Skin epidermis (tissue), 12 donors: ENCODE results near the gene HMBS.

Experiments
- H3K27ac ChIP-seq, 21 experiments: fragments of 200-600 bp; sonication (generic) in 11 of 21; one replicate each; pipeline ENCODE4 v1.5.0; 2020; ENCODE audit warnings: mild to moderate bottlenecking in 3 of 21, inconsistent platforms in 2 of 21, moderate library complexity in 2 of 21
- H3K4me3 ChIP-seq, 7 experiments: fragments of 200-600 bp; sonication (generic) in 2 of 7; one replicate each; pipeline ENCODE4 v1.5.0; 2020; ENCODE audit warnings: inconsistent platforms in 2 of 7, mild to moderate bottlenecking in 2 of 7, moderate library complexity in 1 of 7

The HMBS gene

DNA sequence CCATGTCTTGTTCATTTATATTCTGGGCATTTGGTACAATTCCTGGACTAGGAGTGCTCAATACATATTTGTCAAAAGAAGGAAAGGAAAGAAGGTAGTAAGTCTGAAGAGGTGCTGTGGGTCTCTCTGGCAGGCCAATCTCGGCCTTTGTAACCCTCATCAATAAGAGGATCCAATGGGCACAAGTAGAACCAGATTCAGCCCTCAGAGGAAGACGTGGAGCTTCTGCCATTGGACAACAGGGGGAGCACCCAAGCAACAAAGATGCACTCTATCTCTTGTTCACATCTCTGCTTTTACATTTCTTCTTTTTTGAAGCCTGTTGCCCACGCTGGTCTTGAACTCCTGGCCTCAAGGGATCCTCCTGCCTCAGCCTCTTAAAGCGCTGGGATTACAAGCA is 19.3 kb upstream of the HMBS start:
- peak overlapping the region in 1 of 21 experiments; percentile 54 for H3K27ac ChIP-seq
- no peak overlapping the region for H3K4me3 ChIP-seq

- peak within 1 kb of the TSS; percentile 57 to 97 (median 76) for H3K4me3 ChIP-seq
- H3K27ac ChIP-seq: peak within 1 kb of the TSS; percentile 57 to 92 (median 87)
Observed at GRCh38 chr11:119067371-119068222, 17.1 kb upstream of the HMBS start, which contains the start of gene VPS11. Gene VPS11, plus strand, starts transcription at chr11:119067818. Its CDS starts 6 bp downstream, at chr11:119067824.

- Histone ChIP-seq H3K4me3 (no peak overlapping the region), H3K27ac (no peak overlapping the region)
Observed at GRCh38 chr11:119077839-119078238, 6.8 kb upstream of the HMBS start.

DNA sequence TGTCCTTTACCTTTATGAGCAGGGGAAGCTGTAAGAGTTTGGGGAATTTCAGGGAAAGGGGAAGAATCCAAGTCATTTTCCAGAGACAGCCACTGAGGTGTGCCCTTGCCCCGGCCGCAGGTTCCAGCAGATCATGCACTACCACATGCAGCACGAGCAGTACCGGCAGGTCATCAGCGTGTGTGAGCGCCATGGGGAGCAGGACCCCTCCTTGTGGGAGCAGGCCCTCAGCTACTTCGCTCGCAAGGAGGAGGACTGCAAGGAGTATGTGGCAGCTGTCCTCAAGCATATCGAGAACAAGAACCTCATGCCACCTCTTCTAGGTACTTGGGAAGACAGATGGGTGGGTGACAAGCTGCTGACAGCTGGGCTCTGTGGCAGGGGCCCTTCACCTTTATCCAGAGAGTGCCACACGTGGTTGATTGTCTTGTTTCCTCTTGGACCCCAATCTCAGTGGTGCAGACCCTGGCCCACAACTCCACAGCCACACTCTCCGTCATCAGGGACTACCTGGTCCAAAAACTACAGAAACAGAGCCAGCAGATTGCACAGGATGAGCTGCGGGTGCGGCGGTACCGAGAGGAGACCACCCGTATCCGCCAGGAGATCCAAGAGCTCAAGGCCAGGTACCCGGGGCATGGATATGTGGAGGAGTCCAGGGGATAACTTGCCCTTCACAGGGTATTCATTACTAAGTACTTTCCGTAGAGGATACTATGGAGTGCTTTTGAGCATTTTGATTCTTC is 5.8 kb upstream of the HMBS start:
- no peak overlapping the region for H3K27ac ChIP-seq

GRCh38 chr11:119081682-119082260 is 2.9 kb upstream of the HMBS start:
- peak overlapping the region in 2 of 21 experiments; percentile 15 to 22 for H3K27ac ChIP-seq

More for the DNA sequence above, 5.8 kb upstream of the HMBS start:
- no peak overlapping the region for H3K4me3 ChIP-seq

DNA sequence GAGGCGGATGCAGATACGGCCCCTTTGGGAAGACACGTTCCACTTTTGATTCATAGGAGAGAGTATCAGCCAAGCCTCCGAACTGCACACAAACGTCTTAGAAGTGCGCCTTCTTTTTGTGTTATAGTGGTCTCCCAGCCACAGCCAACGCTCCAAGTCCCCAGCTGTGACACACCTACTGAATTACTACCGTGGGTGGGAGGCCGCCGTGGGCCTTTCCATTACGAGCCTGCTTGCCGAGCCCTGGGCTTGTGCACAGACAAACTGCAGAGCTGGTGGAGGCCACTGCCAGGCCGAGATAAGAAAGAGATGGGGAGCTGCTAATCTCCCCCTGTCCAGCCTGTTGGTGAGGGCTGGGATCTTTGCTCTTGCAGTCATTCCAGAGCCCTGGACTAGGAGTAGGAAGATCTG is 761 bp downstream of the HMBS start:
- H3K4me3 ChIP-seq: peak overlapping the region; percentile 47 to 79 (median 60)
- peak overlapping the region in 20 of 21 experiments; percentile 60 to 95 (median 84) for H3K27ac ChIP-seq

More at GRCh38 chr11:119081682-119082260, 2.9 kb upstream of the HMBS start:
- H3K4me3 ChIP-seq: no peak overlapping the region

DNA sequence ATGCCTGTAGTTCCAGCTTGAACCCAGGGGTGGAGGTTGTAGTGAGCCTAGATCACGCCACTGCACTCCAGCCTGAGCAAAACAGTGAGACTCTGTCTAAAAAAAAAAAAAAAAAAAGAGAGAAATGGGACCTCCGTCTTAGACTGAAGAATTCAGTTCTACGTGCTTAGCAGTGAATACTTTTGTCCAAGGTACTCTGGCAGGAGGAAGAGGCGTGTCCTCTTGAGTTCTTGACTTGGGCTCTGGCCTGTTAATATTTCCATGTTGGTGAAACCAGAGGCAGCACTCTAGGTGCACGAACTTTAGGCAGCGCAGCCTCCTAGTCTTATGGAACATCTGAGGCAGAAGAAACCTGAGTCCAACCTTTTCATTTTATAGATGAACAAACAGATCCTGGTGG is 2.4 kb downstream of the HMBS start:
- Histone ChIP-seq H3K27ac (no peak overlapping the region), H3K4me3 (no peak overlapping the region)

DNA sequence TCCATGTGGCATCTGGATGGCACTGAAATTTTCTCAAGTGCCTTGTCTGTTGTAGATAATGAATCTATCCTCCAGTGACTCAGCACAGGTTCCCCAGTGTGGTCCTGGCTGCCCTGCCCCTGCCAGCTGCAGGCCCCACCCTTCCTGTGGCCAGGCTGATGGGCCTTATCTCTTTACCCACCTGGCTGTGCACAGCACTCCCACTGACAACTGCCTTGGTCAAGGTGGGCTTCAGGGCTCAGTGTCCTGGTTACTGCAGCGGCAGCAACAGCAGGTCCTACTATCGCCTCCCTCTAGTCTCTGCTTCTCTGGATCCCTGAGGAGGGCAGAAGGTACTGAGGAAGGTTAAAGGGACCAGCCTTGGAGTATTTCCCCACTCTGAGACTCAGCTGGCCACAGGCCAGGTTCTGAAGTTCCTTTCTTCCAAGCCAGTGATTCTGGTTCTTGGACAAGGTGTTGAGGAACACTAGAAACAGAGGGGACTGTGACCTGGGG is 3.1 kb downstream of the HMBS start:
- Histone ChIP-seq H3K4me3 (no peak overlapping the region), H3K27ac (no peak overlapping the region)

- Histone ChIP-seq H3K4me3 (no peak overlapping the region), H3K27ac (no peak overlapping the region)
Observed at GRCh38 chr11:119088406-119088805, 3.7 kb downstream of the HMBS start.

GRCh38 chr11:119089319-119089718 is 4.6 kb downstream of the HMBS start:
- Histone ChIP-seq H3K4me3 (no peak overlapping the region), H3K27ac (no peak overlapping the region)

DNA sequence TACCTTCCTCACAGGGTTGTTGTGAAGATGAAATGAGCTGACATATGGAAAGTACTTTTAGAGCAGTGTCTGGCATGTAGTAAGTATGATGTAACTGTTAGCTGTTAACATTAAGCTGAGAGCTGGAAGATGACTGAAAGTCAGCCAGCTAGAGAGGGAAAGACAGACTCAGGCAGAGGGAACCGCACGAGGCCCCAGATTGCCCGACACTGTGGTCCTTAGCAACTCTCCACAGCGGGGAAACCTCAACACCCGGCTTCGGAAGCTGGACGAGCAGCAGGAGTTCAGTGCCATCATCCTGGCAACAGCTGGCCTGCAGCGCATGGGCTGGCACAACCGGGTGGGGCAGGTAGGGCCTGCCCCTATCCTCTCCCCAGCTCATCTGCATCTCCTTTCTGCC is 6.5 kb downstream of the HMBS start:
- Histone ChIP-seq H3K4me3 (no peak overlapping the region), H3K27ac (no peak overlapping the region)

- no peak overlapping the region for H3K4me3 ChIP-seq
- H3K27ac ChIP-seq: peak overlapping the region in 4 of 21 experiments; percentile 6 to 92 (median 32)
Observed at GRCh38 chr11:119091966-119092879, 7.5 kb downstream of the HMBS start.

DNA sequence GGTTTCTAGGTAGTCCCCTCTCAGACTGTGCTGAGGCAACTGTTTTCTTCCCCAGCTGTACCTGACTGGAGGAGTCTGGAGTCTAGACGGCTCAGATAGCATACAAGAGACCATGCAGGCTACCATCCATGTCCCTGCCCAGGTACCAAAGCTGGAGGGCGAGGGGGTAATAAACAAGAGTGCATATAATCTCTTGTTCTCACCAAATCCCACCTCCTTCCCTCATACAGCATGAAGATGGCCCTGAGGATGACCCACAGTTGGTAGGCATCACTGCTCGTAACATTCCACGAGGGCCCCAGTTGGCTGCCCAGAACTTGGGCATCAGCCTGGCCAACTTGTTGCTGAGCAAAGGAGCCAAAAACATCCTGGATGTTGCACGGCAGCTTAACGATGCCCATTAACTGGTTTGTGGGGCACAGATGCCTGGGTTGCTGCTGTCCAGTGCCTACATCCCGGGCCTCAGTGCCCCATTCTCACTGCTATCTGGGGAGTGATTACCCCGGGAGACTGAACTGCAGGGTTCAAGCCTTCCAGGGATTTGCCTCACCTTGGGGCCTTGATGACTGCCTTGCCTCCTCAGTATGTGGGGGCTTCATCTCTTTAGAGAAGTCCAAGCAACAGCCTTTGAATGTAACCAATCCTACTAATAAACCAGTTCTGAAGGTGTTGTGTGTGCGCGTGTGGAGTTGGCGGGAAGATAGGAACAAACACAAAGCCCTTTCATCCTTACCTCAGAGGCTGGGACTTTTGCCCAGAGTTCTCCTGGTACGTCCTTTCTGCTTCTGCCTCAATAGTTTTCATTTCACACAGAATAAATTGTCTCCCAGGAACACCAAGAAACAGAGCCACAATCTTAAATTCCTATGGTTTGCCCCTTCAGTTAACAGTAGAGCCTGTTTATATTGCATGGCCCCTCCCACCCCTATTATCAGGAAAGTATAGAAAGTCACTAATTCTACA is 8.5 kb downstream of the HMBS start:
- peak overlapping the region in 5 of 7 experiments; percentile 76 to 93 (median 84) for H3K4me3 ChIP-seq
- H3K27ac ChIP-seq: peak overlapping the region in 16 of 21 experiments; percentile 12 to 97 (median 90)

GRCh38 chr11:119093942-119094815 is 9.5 kb downstream of the HMBS start:
- Histone ChIP-seq H3K4me3 (peak overlapping the region; percentile 56 to 93 (median 83)), H3K27ac (peak overlapping the region; percentile 44 to 97 (median 89))

GRCh38 chr11:119094816-119095065 is 10.1 kb downstream of the HMBS start:
- H3K27ac ChIP-seq: peak overlapping the region; percentile 44 to 97 (median 89)
- H3K4me3 ChIP-seq: peak overlapping the region; percentile 56 to 93 (median 83)

GRCh38 chr11:119095066-119095880 is 10.6 kb downstream of the HMBS start:
- H3K27ac ChIP-seq: peak overlapping the region; percentile 44 to 97 (median 89)
- peak overlapping the region; percentile 56 to 93 (median 83) for H3K4me3 ChIP-seq
